Esophagus muscularis mucosa (tissue), 4 donors: ENCODE measurements around the gene LILRB3. TPM values are rescaled to one million over a fixed set of nuclear protein-coding genes. Genes with fewer than 3 reads are reported as not detected.
A peak's percentile ranks its signal among the peaks of the same experiment; 100 is the strongest.
"Not testable (repeated sequence)": the region's sequence is repeated elsewhere in the genome, so short reads cannot be mapped to it uniquely, and the experiment has no call there.

Source experiments
- DNase-seq: peaks from one replicate; pipeline ENCODE4 v3.0.0-alpha.2; 2017; ENCODE audit errors: extremely low spot score
- H3K27ac ChIP-seq, 4 donors: fragments of 200-600 bp; sonication (generic); replicated peaks in 1 of 4; 1 replicate in 3 of 4; 2 replicates in 1 of 4; pipeline ENCODE4 v1.5.1; 2016 to 2019; ENCODE audit warnings: mild to moderate bottlenecking in 1 of 4
- H3K27me3 ChIP-seq, 4 donors: fragments of 200-600 bp; sonication (generic); one replicate each; pipeline versions ENCODE4 v1.5.1 to v1.6.0; 2016 to 2019
- H3K36me3 ChIP-seq, 4 donors: fragments of 200-600 bp; sonication (generic); one replicate each; pipeline ENCODE4 v1.5.1; 2016 to 2019
- H3K4me1 ChIP-seq, 4 donors: fragments of 200-600 bp; sonication (generic); one replicate each; pipeline ENCODE4 v1.5.1; 2016 to 2019
- H3K4me3 ChIP-seq, 4 donors: fragments of 200-600 bp; sonication (generic); 1 replicate in 2 of 4; 2 replicates in 2 of 4; pipeline ENCODE4 v1.5.1; 2016 to 2019; ENCODE audit warnings: mild to moderate bottlenecking in 4 of 4, moderate library complexity in 1 of 4
- H3K9me3 ChIP-seq, 4 donors: fragments of 200-600 bp; sonication (generic); 1 replicate in 3 of 4; 2 replicates in 1 of 4; pipeline ENCODE4 v1.5.1; 2016 to 2019
- CTCF ChIP-seq, 3 experiments: fragments of 200-600 bp in 2 of 3; fragments of 450-650 bp in 1 of 3; sonication (generic) in 2 of 3; IDR thresholded peaks; one replicate each; pipeline ENCODE4 v1.5.1; 2017 to 2019; ENCODE audit warnings: antibody characterized with exemption in 3 of 3, mild to moderate bottlenecking in 2 of 3, moderate library complexity in 1 of 3
- EP300 ChIP-seq: sonication (generic); formaldehyde crosslinking; IDR thresholded peaks from one replicate; pipeline ENCODE4 v1.6.1; 2017; ENCODE audit warnings: antibody characterized with exemption
- POLR2A ChIP-seq: fragments of 450-650 bp; IDR thresholded peaks from one replicate; pipeline ENCODE4 v1.6.1; 2017; ENCODE audit warnings: antibody characterized with exemption, moderate library complexity, mild to moderate bottlenecking, low read depth
- POLR2AphosphoS5 ChIP-seq, 2 donors: sonication (generic); formaldehyde crosslinking; IDR thresholded peaks; one replicate each; pipeline ENCODE4 v1.6.1; 2017; ENCODE audit warnings: antibody characterized with exemption in 2 of 2
- WGBS: methylation state at CpG from one replicate; pipeline ENCODE4 v1.1.5; 2018; 5-methylcytosine and 5-hydroxymethylcytosine counted together
- intact Hi-C: fragments of 100-400 bp; cut with DNase I; formaldehyde crosslinking; loops from one replicate; pipeline ENCODE4 v1.15.1; 2023
- total RNA-seq, 4 donors: library from RNA; depleted of rRNA; stranded (reverse); fragments of >200 nt; gene quantifications; one replicate each; pipeline versions ENCODE4 v1.1.0 to v1.2.1, GENCODE V29; 2016

Gene LILRB3
- total RNA-seq, 4 donors from 2014 or later, result 9.1 to 36.1 (median 11.3) TPM

GRCh38 chr19:54248016-54248601 is 25.3 kb upstream of the LILRB3 start:
- H3K4me3 ChIP-seq, result no peak overlapping the region
- no peak for TF ChIP-seq POLR2A
- TF ChIP-seq POLR2AphosphoS5 (IDR thresholded peaks at IDR 0.05), result peak in 1 of 2 donors; percentile 25
- TF ChIP-seq EP300, result no peak
- no peak for TF ChIP-seq CTCF (IDR thresholded peaks at IDR 0.05)
- peaks cover 0 to 32% (median 1%) of the 10 kb centered on the region in 4 donors for H3K27me3 ChIP-seq
- intact Hi-C loops, result no loop called here
- H3K36me3 ChIP-seq, result no peaks in the 10 kb centered on the region
- no peaks in the 10 kb centered on the region for H3K4me1 ChIP-seq
- DNase-seq, result no peak
- H3K9me3 ChIP-seq, result no peaks in the 10 kb centered on the region
- peak overlapping the region in 1 of 4 donors; percentile 18 for H3K27ac ChIP-seq
- 55% methylated on average over 8 of the region's 8 CpGs for WGBS

GRCh38 chr19:54247106-54247930 is 24.5 kb upstream of the LILRB3 start:
- DNase-seq, result peak; percentile 75
- H3K27me3 ChIP-seq, result peaks cover 0 to 30% (median 0%) of the 10 kb centered on the region in 4 donors
- H3K4me3 ChIP-seq, result no peak overlapping the region
- 80% methylated on average over 19 of the region's 20 CpGs for WGBS
- TF ChIP-seq CTCF (IDR thresholded peaks at IDR 0.05), result no peak
- TF ChIP-seq EP300, result no peak
- TF ChIP-seq POLR2A, result no peak
- TF ChIP-seq POLR2AphosphoS5 (IDR thresholded peaks at IDR 0.05), result no peak
- peak overlapping the region in 2 of 4 donors; percentile 26 to 35 for H3K27ac ChIP-seq
- intact Hi-C loops, result no loop called here
- no peaks in the 10 kb centered on the region for H3K4me1 ChIP-seq
- H3K9me3 ChIP-seq, result no peaks in the 10 kb centered on the region
- no peaks in the 10 kb centered on the region for H3K36me3 ChIP-seq

- WGBS, result 74% methylated on average over 3 of the region's 3 CpGs
- Histone ChIP-seq H3K4me1 (no peaks in the 10 kb centered on the region), H3K4me3 (no peak overlapping the region), H3K9me3 (no peaks in the 10 kb centered on the region), H3K36me3 (no peaks in the 10 kb centered on the region), H3K27me3 (peaks cover 0 to 28% (median 0%) of the 10 kb centered on the region in 4 donors), H3K27ac (no peak overlapping the region)
- TF ChIP-seq CTCF (IDR thresholded peaks at IDR 0.05) (no peak), POLR2AphosphoS5 (IDR thresholded peaks at IDR 0.05) (no peak), EP300 (no peak), POLR2A (no peak)
- peak; percentile 81 for DNase-seq
- intact Hi-C loops, result loop anchor here (2.0 kb wide), 1 partner anchor 23 kb away; the partner anchor contains the start of gene LILRB3
Measured at GRCh38 chr19:54245936-54246335, 23.1 kb upstream of the LILRB3 start.

- not testable (repeated sequence) for DNase-seq, H3K9me3 ChIP-seq, H3K36me3 ChIP-seq, H3K4me3 ChIP-seq, H3K27ac ChIP-seq, H3K4me1 ChIP-seq
- H3K27me3 ChIP-seq, result peaks cover 0 to 42% (median 0%) of the 10 kb centered on the region in 4 donors
- intact Hi-C loops, result loop anchor here (2.0 kb wide), 1 partner anchor 21 kb away; the partner anchor contains the start of gene LILRB3
- no CpG with 5 or more reads among the region's 8 CpGs for WGBS
Measured at GRCh38 chr19:54243809-54244208, 21.0 kb upstream of the LILRB3 start.

- H3K9me3 ChIP-seq, H3K4me1 ChIP-seq, DNase-seq, H3K4me3 ChIP-seq, intact Hi-C loops, H3K36me3 ChIP-seq, H3K27ac ChIP-seq: not testable (repeated sequence)
- WGBS, result no CpG with 5 or more reads among the region's 6 CpGs
- H3K27me3 ChIP-seq, result peaks cover 0 to 34% (median 0%) of the 10 kb centered on the region in 4 donors
Measured at GRCh38 chr19:54242646-54243045, 19.8 kb upstream of the LILRB3 start, which contains the start of gene LILRA6. Gene LILRA6, minus strand, starts transcription at chr19:54242790.

GRCh38 chr19:54242234-54242633 is 19.4 kb upstream of the LILRB3 start:
- H3K4me3 ChIP-seq, H3K9me3 ChIP-seq, H3K36me3 ChIP-seq, intact Hi-C loops, H3K27ac ChIP-seq, DNase-seq, H3K4me1 ChIP-seq: not testable (repeated sequence)
- 80% methylated on average over 1 of the region's 4 CpGs for WGBS
- H3K27me3 ChIP-seq, result peaks cover 0 to 30% (median 0%) of the 10 kb centered on the region in 4 donors

GRCh38 chr19:54240372-54241336 is 17.8 kb upstream of the LILRB3 start:
- H3K27ac ChIP-seq, DNase-seq, H3K36me3 ChIP-seq, H3K4me1 ChIP-seq, intact Hi-C loops, H3K9me3 ChIP-seq, H3K4me3 ChIP-seq: not testable (repeated sequence)
- peaks cover 0 to 28% (median 0%) of the 10 kb centered on the region in 4 donors for H3K27me3 ChIP-seq
- WGBS, result 59% methylated on average over 12 of the region's 22 CpGs
